A673 (cell line): ENCODE data around the gene PBRM1.

Experiments
- CTCF ChIP-seq: fragments of 300-800, 200-600 bp; sonication (generic); conservative IDR thresholded peaks from 2 replicates; pipeline ENCODE4 v1.5.1; 2017; ENCODE audit warnings: low read depth, mild to moderate bottlenecking, antibody characterized with exemption, low read length, moderate library complexity, mixed read lengths
- EZH2 ChIP-seq: fragments of 200-600 bp; sonication (generic); IDR thresholded peaks from 2 replicates; pipeline ENCODE4 v1.6.1; 2017; ENCODE audit warnings: borderline replicate concordance, low read depth, mild to moderate bottlenecking, mixed read lengths, antibody characterized with exemption, low read length; ENCODE audit not compliant: poor library complexity, severe bottlenecking

GRCh38 chr3:52609316-52609815, 76.3 kb downstream of the PBRM1 start:
- TF ChIP-seq CTCF (no peak), EZH2 (no peak)
